Neural cell (in vitro differentiated cells): ENCODE measurements around the gene IKZF2. TPM values are rescaled to one million over a fixed set of nuclear protein-coding genes. Genes with fewer than 3 reads are reported as not detected.

Source experiments
- H2AFZ ChIP-seq: fragments of 200-600, 300-800 bp; sonication (generic), shearing (Covaris generic); 2 replicates; pipeline ENCODE4 v1.6.0; 2014; ENCODE audit warnings: low read depth, mild to moderate bottlenecking, antibody characterized with exemption, low read length, moderate library complexity
- H3F3A ChIP-seq: fragments of 200-600 bp; shearing (Covaris generic); 2 replicates; pipeline ENCODE4 v1.6.1; 2016; ENCODE audit warnings: mild to moderate bottlenecking, moderate library complexity, mixed read lengths, antibody characterized with exemption, low read length; ENCODE audit not compliant: insufficient read depth, poor library complexity, severe bottlenecking
- H3K27ac ChIP-seq: fragments of 200-600, 300-800 bp; sonication (generic), shearing (Covaris generic); 2 replicates; pipeline ENCODE4 v1.5.1; 2014; ENCODE audit warnings: mild to moderate bottlenecking, low read length, moderate library complexity
- H3K27me3 ChIP-seq: fragments of 300-800, 200-600 bp; sonication (generic), shearing (Covaris generic); 2 replicates; pipeline ENCODE4 v1.6.0; 2014; ENCODE audit warnings: mild to moderate bottlenecking, low read depth, low read length, moderate library complexity; ENCODE audit not compliant: insufficient read depth
- H3K36me3 ChIP-seq: fragments of 300-800, 200-600 bp; sonication (generic), shearing (Covaris generic); 2 replicates; pipeline ENCODE4 v1.5.1; 2014; ENCODE audit warnings: mild to moderate bottlenecking, antibody characterized with exemption, low read length, moderate library complexity; ENCODE audit not compliant: insufficient read depth
- H3K4me2 ChIP-seq: fragments of 300-800, 200-600 bp; sonication (generic), shearing (Covaris generic); 2 replicates; pipeline ENCODE4 v1.6.0; 2014; ENCODE audit warnings: mild to moderate bottlenecking, low read length
- H3K4me3 ChIP-seq: fragments of 300-800, 200-600 bp; sonication (generic), shearing (Covaris generic); 2 replicates; pipeline ENCODE4 v1.5.1; 2014; ENCODE audit warnings: mild to moderate bottlenecking, low read length, moderate library complexity
- H3K79me2 ChIP-seq: fragments of 200-600 bp; shearing (Covaris generic); replicated peaks from 2 replicates; pipeline ENCODE4 v1.6.0; 2014; ENCODE audit warnings: mild to moderate bottlenecking, low read length, moderate library complexity; ENCODE audit not compliant: insufficient read depth
- H3K9ac ChIP-seq: fragments of 300-800, 200-600 bp; sonication (generic), shearing (Covaris generic); 2 replicates; pipeline ENCODE4 v1.6.1; 2016; ENCODE audit warnings: mild to moderate bottlenecking, low read length, mixed read lengths
- H3K9me2 ChIP-seq: fragments of 200-600 bp; shearing (Covaris generic); 2 replicates; pipeline ENCODE4 v1.6.1; 2016; ENCODE audit warnings: mild to moderate bottlenecking, low read length, mixed read lengths; ENCODE audit not compliant: insufficient read depth
- H3K9me3 ChIP-seq: fragments of 200-600, 300-800 bp; sonication (generic), shearing (Covaris generic); 2 replicates; pipeline ENCODE4 v1.6.1; 2016; ENCODE audit warnings: mild to moderate bottlenecking, mixed run types, low read length, moderate library complexity, mixed read lengths
- H4K20me1 ChIP-seq: fragments of 200-600 bp; shearing (Covaris generic); 2 replicates; pipeline ENCODE4 v1.6.1; 2016; ENCODE audit warnings: mild to moderate bottlenecking, mixed run types; ENCODE audit not compliant: insufficient read depth
- CTCF ChIP-seq: fragments of 450-650 bp; IDR thresholded peaks from 2 replicates; pipeline ENCODE4 v1.5.1; 2014; ENCODE audit warnings: antibody characterized with exemption, mild to moderate bottlenecking, moderate library complexity; ENCODE audit not compliant: poor library complexity, severe bottlenecking
- EP300 ChIP-seq: fragments of 450-650 bp; conservative IDR thresholded peaks from 2 replicates; pipeline ENCODE4 v1.6.1; 2014; ENCODE audit warnings: antibody characterized with exemption, mild to moderate bottlenecking, moderate library complexity; ENCODE audit not compliant: poor library complexity, severe bottlenecking
- EZH2 ChIP-seq: fragments of 200-600, 300-800 bp; shearing (Covaris generic), sonication (generic); IDR thresholded peaks from 2 replicates; pipeline ENCODE4 v1.6.1; 2014; ENCODE audit warnings: antibody characterized with exemption, low read length, borderline replicate concordance, mild to moderate bottlenecking; ENCODE audit not compliant: insufficient read depth, poor library complexity, severe bottlenecking
- MXI1 ChIP-seq: fragments of 450-650 bp; conservative IDR thresholded peaks from 2 replicates; pipeline ENCODE4 v1.6.1; 2014; ENCODE audit warnings: antibody characterized with exemption, mild to moderate bottlenecking; ENCODE audit not compliant: poor library complexity, severe bottlenecking
- POLR2AphosphoS5 ChIP-seq: IDR thresholded peaks from 2 replicates; pipeline ENCODE4 v1.6.1; 2012
- RAD21 ChIP-seq: fragments of 450-650 bp; conservative IDR thresholded peaks from 2 replicates; pipeline ENCODE4 v1.6.1; 2014; ENCODE audit warnings: antibody characterized with exemption, mild to moderate bottlenecking, moderate library complexity
- SMC3 ChIP-seq: fragments of 450-650 bp; conservative IDR thresholded peaks from 2 replicates; pipeline ENCODE4 v1.6.1; 2014; ENCODE audit warnings: antibody characterized with exemption, mild to moderate bottlenecking, moderate library complexity; ENCODE audit not compliant: poor library complexity
- TAF1 ChIP-seq: IDR thresholded peaks from 2 replicates; pipeline ENCODE4 v1.6.1; 2012; ENCODE audit warnings: low read depth
- polyA plus RNA-seq: library from polyadenylated mRNA; depleted of rRNA; stranded (reverse); fragments of >200 nt; gene quantifications from 2 replicates; pipeline ENCODE4 v1.2.3, GENCODE V29; 2014
- TF ChIP-seq, protein P1 (sequence below): IDR thresholded peaks from 2 replicates; pipeline ENCODE4 v1.6.1; 2012; ENCODE audit warnings: borderline replicate concordance

Gene IKZF2
- polyA plus RNA-seq, 1 donor from 2014 or later = 5.6 TPM

GRCh38 chr2:213085538-213085937 is 65.9 kb downstream of the IKZF2 start:
- H2AFZ ChIP-seq = no peak overlapping the region
- no peaks in the 10 kb centered on the region for H3K36me3 ChIP-seq
- no peaks in the 10 kb centered on the region for H4K20me1 ChIP-seq
- no peak overlapping the region for H3K4me3 ChIP-seq
- H3K4me2 ChIP-seq = no peak overlapping the region
- H3K27me3 ChIP-seq = no peaks in the 10 kb centered on the region
- H3K79me2 ChIP-seq = no peaks in the 10 kb centered on the region
- no peak for TF ChIP-seq TAF1
- no peak for TF ChIP-seq CTCF
- TF ChIP-seq POLR2AphosphoS5 = no peak
- TF ChIP-seq EP300 = no peak
- no peak for TF ChIP-seq RAD21
- TF ChIP-seq SMC3 = no peak
- TF ChIP-seq MXI1 = no peak
- no peak for TF ChIP-seq EZH2
- TF ChIP-seq, protein P1, sequence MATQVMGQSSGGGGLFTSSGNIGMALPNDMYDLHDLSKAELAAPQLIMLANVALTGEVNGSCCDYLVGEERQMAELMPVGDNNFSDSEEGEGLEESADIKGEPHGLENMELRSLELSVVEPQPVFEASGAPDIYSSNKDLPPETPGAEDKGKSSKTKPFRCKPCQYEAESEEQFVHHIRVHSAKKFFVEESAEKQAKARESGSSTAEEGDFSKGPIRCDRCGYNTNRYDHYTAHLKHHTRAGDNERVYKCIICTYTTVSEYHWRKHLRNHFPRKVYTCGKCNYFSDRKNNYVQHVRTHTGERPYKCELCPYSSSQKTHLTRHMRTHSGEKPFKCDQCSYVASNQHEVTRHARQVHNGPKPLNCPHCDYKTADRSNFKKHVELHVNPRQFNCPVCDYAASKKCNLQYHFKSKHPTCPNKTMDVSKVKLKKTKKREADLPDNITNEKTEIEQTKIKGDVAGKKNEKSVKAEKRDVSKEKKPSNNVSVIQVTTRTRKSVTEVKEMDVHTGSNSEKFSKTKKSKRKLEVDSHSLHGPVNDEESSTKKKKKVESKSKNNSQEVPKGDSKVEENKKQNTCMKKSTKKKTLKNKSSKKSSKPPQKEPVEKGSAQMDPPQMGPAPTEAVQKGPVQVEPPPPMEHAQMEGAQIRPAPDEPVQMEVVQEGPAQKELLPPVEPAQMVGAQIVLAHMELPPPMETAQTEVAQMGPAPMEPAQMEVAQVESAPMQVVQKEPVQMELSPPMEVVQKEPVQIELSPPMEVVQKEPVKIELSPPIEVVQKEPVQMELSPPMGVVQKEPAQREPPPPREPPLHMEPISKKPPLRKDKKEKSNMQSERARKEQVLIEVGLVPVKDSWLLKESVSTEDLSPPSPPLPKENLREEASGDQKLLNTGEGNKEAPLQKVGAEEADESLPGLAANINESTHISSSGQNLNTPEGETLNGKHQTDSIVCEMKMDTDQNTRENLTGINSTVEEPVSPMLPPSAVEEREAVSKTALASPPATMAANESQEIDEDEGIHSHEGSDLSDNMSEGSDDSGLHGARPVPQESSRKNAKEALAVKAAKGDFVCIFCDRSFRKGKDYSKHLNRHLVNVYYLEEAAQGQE = no peak
- H3K9me2 ChIP-seq = no peaks in the 10 kb centered on the region
- H3K9ac ChIP-seq = no peak overlapping the region
- H3K27ac ChIP-seq = no peak overlapping the region
- H3F3A ChIP-seq = no peaks in the 10 kb centered on the region
- no peaks in the 10 kb centered on the region for H3K9me3 ChIP-seq

GRCh38 chr2:213084261-213084660 is 67.2 kb downstream of the IKZF2 start:
- no peaks in the 10 kb centered on the region for H4K20me1 ChIP-seq
- H3K9me3 ChIP-seq = no peaks in the 10 kb centered on the region
- no peak overlapping the region for H3K9ac ChIP-seq
- no peaks in the 10 kb centered on the region for H3K9me2 ChIP-seq
- H3K36me3 ChIP-seq = no peaks in the 10 kb centered on the region
- H2AFZ ChIP-seq = no peak overlapping the region
- no peak overlapping the region for H3K4me3 ChIP-seq
- H3K27me3 ChIP-seq = no peaks in the 10 kb centered on the region
- H3K79me2 ChIP-seq = no peaks in the 10 kb centered on the region
- no peak overlapping the region for H3K27ac ChIP-seq
- TF ChIP-seq MXI1 (no peak), RAD21 (no peak), CTCF (no peak), SMC3 (no peak)
- TF ChIP-seq, protein P1 = no peak
- no peak overlapping the region for H3K4me2 ChIP-seq
- H3F3A ChIP-seq = no peaks in the 10 kb centered on the region
